ENCODE measurements around the gene DYNC2H1. TPM values are rescaled to one million over a fixed set of nuclear protein-coding genes. Genes with fewer than 3 reads are reported as not detected.

DYNC2H1 gene
- total RNA-seq, 1 donor from 2014 or later: 7.2 TPM

DNA sequence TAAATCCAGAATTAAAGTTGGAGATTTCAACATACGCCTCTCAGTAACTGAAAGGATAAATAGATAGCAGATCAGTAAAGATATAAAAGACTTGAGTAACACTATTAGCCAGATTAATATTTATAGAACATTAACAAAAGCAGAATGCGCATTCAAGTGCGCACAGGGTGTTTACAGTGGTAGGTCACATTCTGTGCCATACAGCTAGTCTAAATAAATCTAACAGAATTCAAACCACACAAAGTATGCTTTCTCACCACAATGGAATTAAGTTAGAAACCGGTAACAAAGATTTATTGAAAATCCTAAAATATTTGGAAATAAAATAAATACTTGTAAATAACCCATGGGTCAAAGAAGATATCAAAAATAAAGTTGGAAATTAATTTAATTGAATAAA is 341.0 kb downstream of the DYNC2H1 start:
- Mint-ChIP-seq H3K4me1 (ENCODE audit: low read depth) (no peaks in the 10 kb centered on the region), H3K27me3 (ENCODE audit: low read depth) (no peaks in the 10 kb centered on the region), H3K9me3 (ENCODE audit: low read depth) (peaks cover 3% of the 10 kb centered on the region), H3K4me3 (ENCODE audit: unreplicated experiment) (no peak overlapping the region), H3K27ac (ENCODE audit: unreplicated experiment) (no peak overlapping the region), H3K36me3 (ENCODE audit: low read depth) (no peaks in the 10 kb centered on the region)
- TF ChIP-seq, protein P1, sequence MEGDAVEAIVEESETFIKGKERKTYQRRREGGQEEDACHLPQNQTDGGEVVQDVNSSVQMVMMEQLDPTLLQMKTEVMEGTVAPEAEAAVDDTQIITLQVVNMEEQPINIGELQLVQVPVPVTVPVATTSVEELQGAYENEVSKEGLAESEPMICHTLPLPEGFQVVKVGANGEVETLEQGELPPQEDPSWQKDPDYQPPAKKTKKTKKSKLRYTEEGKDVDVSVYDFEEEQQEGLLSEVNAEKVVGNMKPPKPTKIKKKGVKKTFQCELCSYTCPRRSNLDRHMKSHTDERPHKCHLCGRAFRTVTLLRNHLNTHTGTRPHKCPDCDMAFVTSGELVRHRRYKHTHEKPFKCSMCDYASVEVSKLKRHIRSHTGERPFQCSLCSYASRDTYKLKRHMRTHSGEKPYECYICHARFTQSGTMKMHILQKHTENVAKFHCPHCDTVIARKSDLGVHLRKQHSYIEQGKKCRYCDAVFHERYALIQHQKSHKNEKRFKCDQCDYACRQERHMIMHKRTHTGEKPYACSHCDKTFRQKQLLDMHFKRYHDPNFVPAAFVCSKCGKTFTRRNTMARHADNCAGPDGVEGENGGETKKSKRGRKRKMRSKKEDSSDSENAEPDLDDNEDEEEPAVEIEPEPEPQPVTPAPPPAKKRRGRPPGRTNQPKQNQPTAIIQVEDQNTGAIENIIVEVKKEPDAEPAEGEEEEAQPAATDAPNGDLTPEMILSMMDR (IDR thresholded peaks at IDR 0.05): no peak
- no peak for DNase-seq (ENCODE audit: low spot score)

DNA sequence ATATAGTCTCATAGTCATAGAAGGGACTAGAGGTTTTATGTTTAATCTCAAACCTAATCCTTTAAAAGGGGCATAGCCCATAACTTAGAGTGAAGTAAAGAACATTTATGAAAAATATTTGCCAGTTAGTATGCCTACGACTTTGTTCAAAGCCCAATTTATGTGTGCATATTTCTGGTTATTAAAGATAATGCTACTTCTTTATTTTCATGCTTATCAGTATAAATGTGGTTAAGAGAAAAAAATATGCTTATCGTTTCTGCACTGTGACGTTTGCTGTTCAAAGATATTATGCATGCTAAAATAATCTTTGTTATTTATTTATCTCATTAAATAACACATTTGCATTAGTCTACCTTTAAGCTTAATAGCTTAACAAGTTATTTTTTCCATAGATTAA is 343.9 kb downstream of the DYNC2H1 start:
- TF ChIP-seq, protein P1 (IDR thresholded peaks at IDR 0.05): no peak
- no peaks in the 10 kb centered on the region for H3K4me1 Mint-ChIP-seq (ENCODE audit: low read depth)

DNA sequence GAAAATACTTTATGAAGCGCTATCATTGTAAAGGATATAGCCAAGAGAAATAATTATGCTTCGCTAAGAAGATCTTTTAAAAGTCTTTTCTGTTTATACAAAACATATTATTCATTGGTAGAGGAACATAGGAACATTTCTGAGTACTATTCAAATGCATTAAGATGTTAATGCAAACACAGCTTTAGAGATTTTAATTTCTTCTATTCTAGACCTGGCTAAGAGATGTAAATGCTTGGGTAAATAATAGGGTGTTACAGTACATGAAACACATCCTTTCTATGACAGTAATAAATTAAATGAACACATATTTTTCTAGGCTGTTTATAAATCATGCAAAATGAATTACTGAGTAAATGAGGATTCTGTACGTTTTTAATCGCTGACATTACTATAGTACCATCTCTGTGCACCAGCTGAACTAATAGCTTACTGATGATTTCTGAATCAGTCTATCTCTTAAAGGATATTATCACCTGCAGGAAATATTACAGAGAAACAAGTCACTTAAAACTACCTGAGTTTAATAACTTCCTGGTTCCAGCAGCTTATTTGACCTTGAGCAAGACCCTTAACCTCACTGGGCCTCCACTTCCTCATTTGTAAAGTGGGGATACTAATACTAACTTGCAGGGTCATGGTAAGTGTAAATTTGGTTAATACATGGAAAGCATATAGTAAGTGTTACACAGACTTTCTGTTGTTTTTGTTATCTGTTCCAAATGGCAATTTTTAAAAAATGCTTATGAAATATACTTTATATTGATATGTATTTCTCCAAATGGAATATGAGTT is 344.9 kb downstream of the DYNC2H1 start:
- no peak for DNase-seq (ENCODE audit: low spot score)
- TF ChIP-seq, protein P1 (IDR thresholded peaks at IDR 0.05): no peak
- H3K9me3 Mint-ChIP-seq (ENCODE audit: low read depth): no peaks in the 10 kb centered on the region
- no peaks in the 10 kb centered on the region for H3K36me3 Mint-ChIP-seq (ENCODE audit: low read depth)
- no peak overlapping the region for H3K4me3 Mint-ChIP-seq (ENCODE audit: unreplicated experiment)
- H3K4me1 Mint-ChIP-seq (ENCODE audit: low read depth): no peaks in the 10 kb centered on the region
- H3K27ac Mint-ChIP-seq (ENCODE audit: unreplicated experiment): no peak overlapping the region
- no peaks in the 10 kb centered on the region for H3K27me3 Mint-ChIP-seq (ENCODE audit: low read depth)

More for the DNA sequence above, 343.9 kb downstream of the DYNC2H1 start:
- Mint-ChIP-seq H3K27ac (ENCODE audit: unreplicated experiment) (no peak overlapping the region), H3K4me3 (ENCODE audit: unreplicated experiment) (no peak overlapping the region), H3K27me3 (ENCODE audit: low read depth) (no peaks in the 10 kb centered on the region), H3K9me3 (ENCODE audit: low read depth) (no peaks in the 10 kb centered on the region), H3K36me3 (ENCODE audit: low read depth) (no peaks in the 10 kb centered on the region)
- DNase-seq (ENCODE audit: low spot score): no peak

DNA sequence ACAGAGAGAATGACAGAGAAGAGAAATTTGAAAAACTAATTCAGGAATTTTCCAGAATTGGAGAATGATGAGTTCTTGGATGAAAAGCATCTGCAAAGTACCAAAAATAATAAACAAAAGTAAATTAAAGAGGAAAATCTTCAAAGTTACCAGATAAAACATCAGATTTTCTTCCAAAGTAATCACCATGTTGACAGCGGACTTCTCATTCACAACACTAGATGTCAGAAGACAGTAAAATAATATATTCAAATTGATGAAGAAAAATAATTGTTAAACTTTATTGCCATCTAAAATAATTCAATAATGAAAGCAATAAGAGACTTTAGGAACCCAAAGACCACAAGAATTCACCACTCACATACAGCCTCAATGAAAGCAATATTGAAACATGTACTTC is 355.2 kb downstream of the DYNC2H1 start:
- Mint-ChIP-seq H3K9me3 (ENCODE audit: low read depth) (peaks cover under 1% of the 10 kb centered on the region), H3K27ac (ENCODE audit: unreplicated experiment) (no peak overlapping the region), H3K4me3 (ENCODE audit: unreplicated experiment) (no peak overlapping the region), H3K36me3 (ENCODE audit: low read depth) (no peaks in the 10 kb centered on the region), H3K27me3 (ENCODE audit: low read depth) (no peaks in the 10 kb centered on the region), H3K4me1 (ENCODE audit: low read depth) (no peaks in the 10 kb centered on the region)
- DNase-seq (ENCODE audit: low spot score): no peak
- TF ChIP-seq, protein P1 (IDR thresholded peaks at IDR 0.05): peak; percentile 46

DNA sequence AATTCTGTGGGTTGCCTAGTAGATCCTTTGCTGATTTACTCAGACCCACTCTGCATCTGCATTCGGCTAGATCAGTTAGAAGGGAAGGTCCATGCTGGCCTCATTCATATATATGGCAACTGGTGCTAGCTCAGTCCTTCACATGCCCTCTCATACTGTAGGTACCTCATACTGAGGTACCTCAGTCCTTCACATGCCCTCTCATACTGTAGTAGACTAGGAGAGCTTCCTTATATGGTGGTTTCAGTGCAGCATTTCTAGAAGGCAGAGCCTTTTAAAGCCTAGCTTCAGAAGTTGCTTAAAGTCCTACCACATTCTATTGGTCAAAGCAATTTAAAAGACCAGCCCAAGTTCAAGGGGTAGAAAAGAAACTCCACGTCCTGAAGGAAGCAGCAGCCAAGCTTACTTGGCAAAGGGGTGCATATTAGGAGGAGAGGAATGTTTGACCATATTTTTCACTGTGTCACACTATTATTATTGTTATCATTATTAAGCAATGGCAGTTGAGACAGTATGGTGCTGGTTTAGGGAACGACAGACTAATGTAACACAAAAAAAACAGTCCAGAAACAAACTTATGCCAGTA is 356.4 kb downstream of the DYNC2H1 start:
- no peaks in the 10 kb centered on the region for H3K9me3 Mint-ChIP-seq (ENCODE audit: low read depth)
- DNase-seq (ENCODE audit: low spot score): no peak
- H3K4me1 Mint-ChIP-seq (ENCODE audit: low read depth): no peaks in the 10 kb centered on the region
- H3K4me3 Mint-ChIP-seq (ENCODE audit: unreplicated experiment): no peak overlapping the region
- H3K27ac Mint-ChIP-seq (ENCODE audit: unreplicated experiment): no peak overlapping the region
- no peaks in the 10 kb centered on the region for H3K27me3 Mint-ChIP-seq (ENCODE audit: low read depth)
- H3K36me3 Mint-ChIP-seq (ENCODE audit: low read depth): no peaks in the 10 kb centered on the region
- TF ChIP-seq, protein P1 (IDR thresholded peaks at IDR 0.05): no peak
